Spleen (tissue), 7 donors: ENCODE measurements around the gene ASH1L.
"Not testable (repeated sequence)": the region's sequence is repeated elsewhere in the genome, so short reads cannot be mapped to it uniquely, and the experiment has no call there.

Experiments used
- POLR2A ChIP-seq, 3 donors: fragments of 450-650 bp; IDR thresholded peaks; one replicate each; pipeline ENCODE4 v1.5.1; 2017; ENCODE audit warnings: antibody characterized with exemption in 3 of 3, mild to moderate bottlenecking in 1 of 3
- POLR2AphosphoS5 ChIP-seq, 3 donors: sonication (generic); formaldehyde crosslinking; IDR thresholded peaks; one replicate each; pipeline ENCODE4 v1.5.1; 2017; ENCODE audit warnings: antibody characterized with exemption in 3 of 3
- TF ChIP-seq, protein P1 (sequence below), 11 experiments: fragments of 200-600 bp in 7 of 11; fragments of 450-650 bp in 4 of 11; sonication (generic) in 4 of 11; IDR thresholded peaks in 8 of 11; conservative IDR thresholded peaks in 3 of 11; 1 replicate in 7 of 11; 2 replicates in 4 of 11; pipeline versions ENCODE4 v1.4.0 to v1.8.0; 2016 to 2021; ENCODE audit warnings: antibody characterized with exemption in 11 of 11, inconsistent platforms in 4 of 11, mild to moderate bottlenecking in 1 of 11
- donor health status: DM: no; HTN: no; CAD: no; lungs with moderate emphysema.
- donor health status: DM: no; HTN: no; CAD: no.
- donor health status: DM: no; HTN: no; CAD: no.

GRCh38 chr1:155595877-155596474, 33.4 kb upstream of the ASH1L start:
- TF ChIP-seq, protein P1, sequence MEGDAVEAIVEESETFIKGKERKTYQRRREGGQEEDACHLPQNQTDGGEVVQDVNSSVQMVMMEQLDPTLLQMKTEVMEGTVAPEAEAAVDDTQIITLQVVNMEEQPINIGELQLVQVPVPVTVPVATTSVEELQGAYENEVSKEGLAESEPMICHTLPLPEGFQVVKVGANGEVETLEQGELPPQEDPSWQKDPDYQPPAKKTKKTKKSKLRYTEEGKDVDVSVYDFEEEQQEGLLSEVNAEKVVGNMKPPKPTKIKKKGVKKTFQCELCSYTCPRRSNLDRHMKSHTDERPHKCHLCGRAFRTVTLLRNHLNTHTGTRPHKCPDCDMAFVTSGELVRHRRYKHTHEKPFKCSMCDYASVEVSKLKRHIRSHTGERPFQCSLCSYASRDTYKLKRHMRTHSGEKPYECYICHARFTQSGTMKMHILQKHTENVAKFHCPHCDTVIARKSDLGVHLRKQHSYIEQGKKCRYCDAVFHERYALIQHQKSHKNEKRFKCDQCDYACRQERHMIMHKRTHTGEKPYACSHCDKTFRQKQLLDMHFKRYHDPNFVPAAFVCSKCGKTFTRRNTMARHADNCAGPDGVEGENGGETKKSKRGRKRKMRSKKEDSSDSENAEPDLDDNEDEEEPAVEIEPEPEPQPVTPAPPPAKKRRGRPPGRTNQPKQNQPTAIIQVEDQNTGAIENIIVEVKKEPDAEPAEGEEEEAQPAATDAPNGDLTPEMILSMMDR (IDR thresholded peaks at IDR 0.05 in 8 of 11, conservative IDR thresholded peaks at IDR 0.05 in 3 of 11) = not testable (repeated sequence)
- TF ChIP-seq POLR2AphosphoS5, POLR2A (IDR thresholded peaks at IDR 0.05): not testable (repeated sequence)
